ENCODE data around the gene CLEC3B.

The CLEC3B gene

GRCh38 chr3:45035441-45036301, 9.6 kb downstream of the CLEC3B start:
- no peaks in the 10 kb centered on the region for H3K27me3 ChIP-seq (ENCODE audit: insufficient read depth, poor library complexity, severe bottlenecking)
- H3K4me3 ChIP-seq (ENCODE audit: severe bottlenecking): no peak overlapping the region
- H3K4me1 ChIP-seq (ENCODE audit: insufficient read depth, poor library complexity, severe bottlenecking): peaks cover 3% of the 10 kb centered on the region
- no peak for TF ChIP-seq CTCF (IDR thresholded peaks at IDR 0.05; ENCODE audit: poor library complexity, severe bottlenecking)
- no peak overlapping the region for H3K27ac ChIP-seq (ENCODE audit: poor library complexity, severe bottlenecking)
- H3K36me3 ChIP-seq (ENCODE audit: low read depth): no peaks in the 10 kb centered on the region
- DNase-seq (ENCODE audit: low spot score): no peak
- ATAC-seq (ENCODE audit: low read depth): 0 out of 3 replicates have a peak, but pooled peaks have one; percentile 6
- H3K9me3 ChIP-seq (ENCODE audit: severe bottlenecking): no peaks in the 10 kb centered on the region

- Histone ChIP-seq H3K9me3 (ENCODE audit: severe bottlenecking) (no peaks in the 10 kb centered on the region), H3K36me3 (ENCODE audit: low read depth) (no peaks in the 10 kb centered on the region), H3K4me1 (ENCODE audit: insufficient read depth, poor library complexity, severe bottlenecking) (peaks cover 3% of the 10 kb centered on the region), H3K27me3 (ENCODE audit: insufficient read depth, poor library complexity, severe bottlenecking) (no peaks in the 10 kb centered on the region), H3K27ac (ENCODE audit: poor library complexity, severe bottlenecking) (no peak overlapping the region), H3K4me3 (ENCODE audit: severe bottlenecking) (no peak overlapping the region)
- DNase-seq (ENCODE audit: low spot score) (peak; percentile 86), ATAC-seq (ENCODE audit: low read depth) (peak; percentile 79)
- peak; percentile 99 for TF ChIP-seq CTCF (IDR thresholded peaks at IDR 0.05; ENCODE audit: poor library complexity, severe bottlenecking)
Measured at GRCh38 chr3:45037720-45038455, 11.8 kb downstream of the CLEC3B start.

GRCh38 chr3:45041666-45042065, 15.6 kb downstream of the CLEC3B start:
- DNase-seq (ENCODE audit: low spot score): no peak
- H3K36me3 ChIP-seq (ENCODE audit: low read depth): no peaks in the 10 kb centered on the region
- no peaks in the 10 kb centered on the region for H3K9me3 ChIP-seq (ENCODE audit: severe bottlenecking)
- ATAC-seq (ENCODE audit: low read depth): no peak
- no peak for TF ChIP-seq CTCF (IDR thresholded peaks at IDR 0.05; ENCODE audit: poor library complexity, severe bottlenecking)
- no peak overlapping the region for H3K4me3 ChIP-seq (ENCODE audit: severe bottlenecking)
- H3K27ac ChIP-seq (ENCODE audit: poor library complexity, severe bottlenecking): no peak overlapping the region
- H3K4me1 ChIP-seq (ENCODE audit: insufficient read depth, poor library complexity, severe bottlenecking): peaks cover 8% of the 10 kb centered on the region
- no peaks in the 10 kb centered on the region for H3K27me3 ChIP-seq (ENCODE audit: insufficient read depth, poor library complexity, severe bottlenecking)

DNA sequence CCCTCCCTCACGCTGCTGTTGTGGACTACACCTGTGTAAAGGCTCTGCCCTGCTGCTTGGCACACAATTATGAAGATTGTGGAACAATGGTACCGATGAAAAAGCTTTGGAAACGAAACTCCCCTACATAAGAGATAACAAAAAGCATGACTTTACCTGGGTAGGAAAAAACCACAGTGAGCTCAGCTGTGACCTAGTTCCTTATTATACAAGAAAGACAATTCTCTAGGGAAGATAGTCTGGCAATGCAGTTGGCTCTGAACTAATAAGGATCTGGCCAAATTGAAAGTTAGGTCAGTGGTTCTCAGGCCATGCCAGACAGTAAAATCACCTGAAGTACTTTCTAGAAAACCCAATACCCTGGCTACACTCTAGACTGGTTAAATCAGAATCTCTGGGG, 16.1 kb downstream of the CLEC3B start:
- no peak overlapping the region for H3K27ac ChIP-seq (ENCODE audit: poor library complexity, severe bottlenecking)

More for the DNA sequence above, 16.1 kb downstream of the CLEC3B start:
- Histone ChIP-seq H3K9me3 (ENCODE audit: severe bottlenecking) (no peaks in the 10 kb centered on the region), H3K27me3 (ENCODE audit: insufficient read depth, poor library complexity, severe bottlenecking) (no peaks in the 10 kb centered on the region), H3K4me1 (ENCODE audit: insufficient read depth, poor library complexity, severe bottlenecking) (peaks cover 8% of the 10 kb centered on the region), H3K4me3 (ENCODE audit: severe bottlenecking) (no peak overlapping the region), H3K36me3 (ENCODE audit: low read depth) (no peaks in the 10 kb centered on the region)
- DNase-seq (ENCODE audit: low spot score): no peak
- TF ChIP-seq CTCF (IDR thresholded peaks at IDR 0.05; ENCODE audit: poor library complexity, severe bottlenecking): no peak
- no peak for ATAC-seq (ENCODE audit: low read depth)
